NCI-H128 (cell line): ENCODE data around the gene TTC7B.

Experiments
- DNase-seq: peaks from one replicate; lab custom pipeline; 2025; ENCODE audit not compliant: unreplicated experiment; lab: John Stamatoyannopoulos, UW

TTC7B gene

GRCh38 chr14:90742252-90742651 lies 74.0 kb downstream of the TTC7B start:
- DNase-seq = no peak

- DNase-seq = no peak
Observed at GRCh38 chr14:90741682-90741946, 74.6 kb downstream of the TTC7B start.

GRCh38 chr14:90740946-90741681 lies 75.1 kb downstream of the TTC7B start:
- no peak for DNase-seq

DNA sequence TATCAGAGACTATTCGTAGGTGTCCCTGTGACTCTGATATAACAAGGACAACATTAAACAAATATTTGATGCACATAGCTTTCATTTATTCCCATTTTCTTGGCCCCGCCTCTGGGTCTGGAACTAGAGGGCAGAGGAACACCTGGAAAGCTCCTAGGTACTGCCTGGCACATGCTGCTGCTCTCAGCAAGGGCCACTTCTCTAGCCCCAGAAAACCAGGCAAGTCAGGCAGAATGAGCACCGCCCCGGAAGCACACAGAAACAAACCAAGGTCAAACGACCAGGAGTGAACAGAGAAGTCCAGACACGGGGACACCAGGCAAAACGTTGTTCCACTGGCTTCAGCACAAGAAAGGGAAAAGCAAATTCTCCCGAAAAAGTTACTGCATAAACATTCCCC lies 76.1 kb downstream of the TTC7B start:
- DNase-seq = no peak

DNA sequence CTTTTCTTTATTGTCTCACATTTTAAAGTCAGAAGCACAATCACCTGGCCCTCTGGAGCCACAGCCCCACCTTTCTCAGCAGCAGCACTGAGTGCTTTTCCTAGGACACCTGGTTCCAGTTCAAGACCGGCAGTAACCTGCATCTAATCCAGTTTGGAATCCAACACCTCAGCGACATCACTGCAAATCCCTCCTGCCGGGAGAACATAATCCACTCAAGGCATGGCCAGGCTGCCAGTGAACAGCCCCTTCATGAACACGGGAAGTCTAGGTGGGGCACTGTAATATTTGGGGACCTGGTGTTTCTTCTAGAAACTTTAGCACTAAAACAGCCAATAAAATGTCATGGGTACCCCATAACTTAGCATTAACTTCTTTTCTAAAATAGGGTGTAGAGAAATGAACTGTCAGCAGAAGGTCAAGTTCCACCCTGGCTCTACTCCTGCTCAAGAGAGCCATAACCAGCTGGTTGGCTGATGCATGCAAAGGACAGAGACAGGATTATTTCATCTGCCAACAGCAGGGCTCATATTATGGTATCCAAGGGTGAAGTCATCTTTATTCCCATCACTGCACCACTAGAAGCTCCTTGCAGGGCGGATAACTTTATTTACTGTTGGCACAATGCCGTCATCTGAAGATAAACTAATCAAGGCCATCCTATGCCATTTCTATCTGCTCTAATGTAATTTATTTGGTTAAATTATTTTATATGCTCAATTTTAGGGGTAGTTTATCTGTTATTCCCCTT lies 76.7 kb downstream of the TTC7B start:
- DNase-seq = no peak

DNA sequence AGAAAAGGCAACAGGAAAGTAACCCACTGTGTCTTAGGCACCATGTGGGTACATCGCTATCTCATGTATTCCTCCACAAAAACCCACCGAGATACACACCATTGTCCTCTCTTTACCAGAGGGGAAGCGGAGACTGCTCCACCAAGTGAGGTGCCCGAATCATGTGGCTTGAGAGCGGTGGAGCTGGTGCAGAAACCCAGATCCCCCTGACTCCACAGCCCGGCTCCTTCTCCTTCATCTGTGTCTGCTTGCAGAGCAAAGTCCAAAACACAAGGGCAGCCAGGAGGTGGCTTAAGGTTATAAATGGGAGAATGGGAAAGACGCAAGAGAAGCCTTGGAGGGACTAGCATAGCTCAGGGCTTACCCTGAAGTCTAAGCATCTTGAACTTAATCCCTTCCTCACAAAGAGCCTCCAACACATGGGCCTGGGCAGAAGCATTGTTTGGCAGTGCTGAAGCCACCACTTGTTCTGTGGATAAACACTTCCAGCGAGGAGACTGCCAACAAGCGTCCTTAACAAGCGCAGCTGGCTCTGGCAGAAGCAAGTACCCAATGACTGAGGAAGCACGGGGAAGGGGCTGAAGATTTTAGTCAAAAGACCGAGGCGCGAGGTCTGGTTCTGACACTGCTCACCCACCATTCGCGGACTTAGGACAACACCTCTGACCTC lies 83.0 kb downstream of the TTC7B start:
- DNase-seq = no peak

GRCh38 chr14:90732718-90733117 lies 83.5 kb downstream of the TTC7B start:
- no peak for DNase-seq

DNA sequence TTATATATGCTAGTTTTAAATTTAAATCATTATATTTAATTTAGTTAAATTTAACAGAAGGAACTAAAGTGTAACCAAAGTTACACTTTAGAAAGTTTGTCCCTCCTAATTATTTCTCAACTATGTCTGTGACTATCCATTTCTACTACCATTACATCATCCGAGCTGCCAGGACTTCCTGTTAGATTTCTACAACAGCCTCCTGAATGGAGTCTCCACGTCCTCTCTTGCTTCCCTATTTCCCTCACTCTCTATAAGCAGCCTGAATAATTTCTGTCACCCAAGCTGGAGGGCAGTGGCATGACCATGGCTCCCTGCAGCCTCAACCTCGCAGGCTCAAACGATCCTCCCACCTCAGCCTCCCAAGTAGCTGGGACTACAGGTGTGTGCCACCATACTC lies 84.1 kb downstream of the TTC7B start:
- DNase-seq = no peak

DNA sequence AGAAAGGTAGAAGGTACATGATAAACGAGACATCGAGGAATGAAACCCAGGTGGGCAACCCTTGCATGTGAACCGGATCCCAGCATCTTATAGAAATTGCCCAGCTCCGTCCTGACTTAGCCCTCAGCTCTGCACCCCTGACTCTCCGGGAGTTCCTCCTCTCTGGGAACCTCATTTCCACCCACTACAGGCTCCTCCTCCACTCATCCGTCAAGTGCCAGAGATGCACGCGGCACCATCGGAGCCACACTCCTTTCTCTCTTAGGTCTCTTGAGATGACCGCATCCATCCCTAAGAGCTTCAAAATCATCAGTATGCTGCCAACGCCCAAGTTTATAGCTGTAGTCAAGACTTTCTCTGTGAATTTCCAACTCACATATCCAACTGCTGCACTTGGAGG lies 84.7 kb downstream of the TTC7B start:
- DNase-seq = no peak

GRCh38 chr14:90730206-90730766 lies 85.9 kb downstream of the TTC7B start:
- no peak for DNase-seq

- DNase-seq = no peak
Observed at GRCh38 chr14:90728951-90729350, 87.3 kb downstream of the TTC7B start.

DNA sequence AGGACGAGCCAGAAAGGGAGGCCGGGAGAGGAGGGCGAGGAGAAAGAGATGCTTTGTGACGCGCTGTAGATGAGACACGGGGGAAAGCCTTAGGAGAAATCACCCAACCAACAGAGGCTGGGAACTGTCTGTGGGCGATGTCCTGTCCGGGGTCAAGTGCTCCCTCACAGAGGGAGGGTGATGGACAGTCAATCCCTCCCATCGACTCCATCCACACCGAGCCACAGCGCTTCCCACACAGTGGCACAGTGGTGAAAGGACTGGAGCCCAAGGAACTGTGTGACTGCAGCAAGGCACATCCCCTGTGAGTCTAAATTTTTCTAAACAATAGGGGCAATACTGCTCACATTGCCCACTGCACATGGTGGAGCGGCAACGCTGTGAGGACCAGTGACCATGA lies 89.1 kb downstream of the TTC7B start:
- no peak for DNase-seq

GRCh38 chr14:90726656-90727055 lies 89.6 kb downstream of the TTC7B start:
- no peak for DNase-seq

DNA sequence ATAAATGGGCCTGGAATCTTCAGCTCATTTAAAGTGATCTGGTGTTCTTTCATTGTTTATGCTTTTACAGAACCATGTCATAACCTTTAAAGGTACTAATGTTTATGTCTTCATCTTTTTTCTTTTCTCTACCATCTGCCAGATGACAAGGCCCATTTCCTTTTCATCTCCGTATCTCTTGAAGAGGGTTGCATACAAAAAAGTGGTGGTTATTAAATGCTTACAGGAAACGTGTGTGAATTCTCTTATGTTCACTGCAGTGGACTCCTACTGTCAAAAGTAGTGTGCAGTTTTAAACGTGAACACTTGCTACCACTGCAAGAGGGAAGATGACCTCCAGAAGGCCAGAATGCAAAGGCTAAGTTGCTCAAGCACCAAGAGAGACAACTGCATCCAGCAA lies 91.4 kb downstream of the TTC7B start:
- DNase-seq = no peak

DNA sequence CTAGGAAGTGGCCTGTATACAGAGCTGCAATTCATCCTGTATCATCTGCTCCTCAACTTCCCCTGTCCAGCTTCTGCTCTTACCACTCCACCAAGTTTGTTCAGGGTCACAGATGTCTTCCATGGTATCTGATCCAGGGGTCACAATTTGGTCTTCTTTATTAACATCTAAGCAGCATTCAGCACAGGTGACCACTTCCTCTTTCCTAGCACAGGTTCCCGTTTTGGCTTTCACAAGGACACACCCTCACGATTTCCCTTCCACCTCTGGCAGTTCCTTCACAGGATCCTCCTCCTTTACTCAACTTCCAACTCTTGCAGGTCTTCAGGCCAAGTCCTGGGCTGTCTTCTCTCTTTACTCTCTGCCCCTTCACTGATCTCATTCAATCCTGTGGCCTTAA lies 93.6 kb downstream of the TTC7B start:
- no peak for DNase-seq

DNA sequence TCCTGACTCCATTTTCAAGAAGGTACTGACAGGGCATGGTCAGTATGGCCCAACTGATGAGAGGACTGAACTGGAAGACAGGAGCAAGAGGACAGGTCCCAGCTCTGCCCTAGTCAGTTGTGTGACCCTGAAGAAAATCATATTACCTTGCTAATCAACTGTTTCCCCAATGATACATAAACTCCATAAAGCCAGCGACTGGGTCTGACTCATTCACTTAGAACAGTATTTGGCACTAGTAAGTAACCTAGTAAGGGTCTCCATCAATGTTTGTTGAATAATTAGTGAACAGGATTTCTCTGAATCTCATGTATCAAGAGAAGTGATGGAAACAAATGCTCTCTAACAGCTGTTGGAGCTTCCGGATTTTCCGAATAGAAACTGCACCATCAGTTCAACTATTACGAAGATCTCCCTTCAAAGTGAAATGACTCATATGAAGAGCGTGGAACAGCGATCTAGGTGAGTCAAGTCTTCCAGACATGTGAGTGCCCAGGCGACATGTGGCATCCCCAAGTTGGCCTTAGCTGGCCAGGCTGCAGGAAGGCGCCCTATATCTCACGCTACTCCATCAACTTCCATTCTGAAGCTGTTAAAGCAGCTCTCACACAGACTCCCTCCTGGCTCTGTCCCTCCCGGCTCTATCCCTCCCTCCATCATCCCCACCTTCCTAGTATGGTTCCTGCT lies 94.5 kb downstream of the TTC7B start:
- no peak for DNase-seq

- DNase-seq = no peak
Observed at GRCh38 chr14:90720832-90721231, 95.4 kb downstream of the TTC7B start.

DNA sequence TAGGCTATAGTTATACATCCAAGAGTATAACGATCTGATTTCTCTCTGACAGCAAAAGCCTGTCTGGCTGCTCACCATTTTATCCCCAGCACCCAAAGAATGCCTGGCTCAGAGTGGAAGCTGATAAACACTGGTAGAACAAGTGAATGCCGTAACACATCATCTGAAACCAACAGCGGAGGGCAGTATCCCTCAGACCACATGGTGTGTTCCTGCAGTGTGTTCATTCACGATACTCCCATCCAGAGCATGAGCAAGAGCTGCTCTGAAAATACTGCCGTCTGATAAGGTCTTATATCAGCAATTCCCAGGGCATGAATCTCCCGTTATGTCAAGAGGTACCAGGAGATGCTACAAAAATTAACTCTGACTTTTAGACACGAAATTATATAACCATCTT lies 95.9 kb downstream of the TTC7B start:
- DNase-seq = no peak

- no peak for DNase-seq
Observed at GRCh38 chr14:90717916-90718315, 98.3 kb downstream of the TTC7B start.

DNA sequence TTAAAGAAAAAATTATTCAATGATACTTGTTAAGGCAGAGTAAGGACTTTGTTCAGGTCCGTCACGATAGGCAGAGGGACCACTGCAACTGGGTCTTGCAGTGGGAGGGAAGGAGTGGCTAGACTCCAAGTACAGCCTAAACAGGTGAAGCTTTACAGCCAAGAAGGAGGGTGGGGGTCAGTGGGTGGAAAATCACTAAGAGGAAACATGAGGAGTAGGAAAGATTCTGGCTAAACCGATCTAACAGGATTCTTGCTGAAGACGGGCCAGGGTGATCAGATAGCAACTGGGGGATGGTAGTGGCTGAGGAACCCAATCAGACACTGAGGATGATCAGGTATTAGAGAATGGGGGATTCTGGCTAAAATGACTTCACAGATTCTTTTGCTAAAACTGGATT lies 100.2 kb downstream of the TTC7B start:
- DNase-seq = no peak

DNA sequence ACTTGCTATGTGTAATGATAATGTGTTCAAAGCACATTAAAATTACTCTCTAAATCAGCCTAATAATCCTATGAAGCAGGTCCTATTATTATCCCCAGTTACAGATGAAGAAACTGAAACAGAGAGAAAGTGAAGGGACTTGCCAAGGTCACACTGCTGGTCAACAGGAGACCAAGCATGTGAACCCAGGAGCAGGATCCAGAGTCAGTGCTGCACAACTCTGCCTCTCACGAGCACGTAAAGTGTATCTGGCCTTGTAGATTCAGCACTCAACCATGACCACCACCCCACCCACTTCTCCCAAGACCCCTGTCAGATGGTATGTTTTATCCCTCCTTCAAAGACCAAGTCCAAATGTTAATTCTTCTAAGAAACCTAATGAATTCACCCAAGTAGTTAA lies 100.7 kb downstream of the TTC7B start:
- no peak for DNase-seq

DNA sequence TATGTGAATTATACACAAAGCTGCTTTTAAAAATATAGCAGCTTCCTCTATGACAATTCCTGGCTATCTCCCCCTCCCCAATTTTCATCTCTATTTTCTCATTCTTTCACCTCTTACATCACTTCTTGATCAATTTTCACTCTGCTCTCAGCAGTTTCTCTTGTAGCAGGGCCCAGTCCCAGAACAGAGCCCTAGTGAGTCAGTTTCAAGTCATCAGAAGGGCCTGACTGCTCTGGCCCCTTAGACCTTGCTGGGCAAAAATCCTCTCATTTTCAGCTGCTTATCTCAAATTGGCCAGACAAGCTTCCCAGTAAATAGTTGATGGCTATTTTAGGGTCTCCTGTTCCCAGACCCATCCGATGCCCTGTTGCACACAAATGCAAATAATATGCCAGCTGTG lies 101.4 kb downstream of the TTC7B start:
- no peak for DNase-seq
